GM18867 (cell line): Measurements from ENCODE around the gene HOMEZ.
A peak's percentile ranks its signal among the peaks of the same experiment; 100 is the strongest.

Experiments
- ATAC-seq: cut with Tn5 transposase; IDR thresholded peaks from one replicate; pipeline ENCODE4 v1.9.1; 2021; ENCODE audit warnings: mild to moderate bottlenecking, moderate library complexity; ENCODE audit not compliant: unreplicated experiment

Gene HOMEZ

GRCh38 chr14:23308721-23309445 lies 23.0 kb upstream of the HOMEZ start:
- no peak for ATAC-seq

GRCh38 chr14:23307687-23308644 lies 22.0 kb upstream of the HOMEZ start:
- no peak for ATAC-seq

GRCh38 chr14:23307146-23307530 lies 21.2 kb upstream of the HOMEZ start:
- ATAC-seq, result no peak

GRCh38 chr14:23306412-23307145 lies 20.6 kb upstream of the HOMEZ start, which contains the start of gene BCL2L2:
Gene BCL2L2, plus strand, starts transcription at chr14:23306833. Its CDS starts 935 bp downstream, at chr14:23307768.
- ATAC-seq, result peak; percentile 21

GRCh38 chr14:23302290-23303225 lies 16.6 kb upstream of the HOMEZ start, which contains the start of gene PPP1R3E:
Gene PPP1R3E, minus strand, starts transcription at chr14:23302859. Its CDS starts 283 bp downstream, at chr14:23302576.
- ATAC-seq, result peak; percentile 35

GRCh38 chr14:23301969-23302289 lies 16.0 kb upstream of the HOMEZ start:
- peak; percentile 13 for ATAC-seq

- ATAC-seq, result peak; percentile 78
Observed at GRCh38 chr14:23301288-23301968, 15.5 kb upstream of the HOMEZ start.

- ATAC-seq, result no peak
Observed at GRCh38 chr14:23300687-23301223, 14.8 kb upstream of the HOMEZ start.

- ATAC-seq, result no peak
Observed at GRCh38 chr14:23299986-23300686, 14.2 kb upstream of the HOMEZ start.

GRCh38 chr14:23299211-23299957 lies 13.5 kb upstream of the HOMEZ start:
- ATAC-seq, result no peak

- no peak for ATAC-seq
Observed at GRCh38 chr14:23297611-23298277, 11.8 kb upstream of the HOMEZ start.

GRCh38 chr14:23297096-23297495 lies 11.2 kb upstream of the HOMEZ start:
- ATAC-seq, result no peak

- no peak for ATAC-seq
Observed at GRCh38 chr14:23296012-23296777, 10.3 kb upstream of the HOMEZ start.

GRCh38 chr14:23294734-23295561 lies 9.0 kb upstream of the HOMEZ start:
- no peak for ATAC-seq

- no peak for ATAC-seq
Observed at GRCh38 chr14:23286902-23287479, 1.1 kb upstream of the HOMEZ start.
